Transverse colon (tissue), 4 donors: Measurements from ENCODE around the gene TPCN2. TPM values are rescaled to one million over a fixed set of nuclear protein-coding genes. Genes with fewer than 3 reads are reported as not detected.
A peak's percentile ranks its signal among the peaks of the same experiment; 100 is the strongest.

Experiments used
- DNase-seq: peaks from one replicate; pipeline ENCODE4 v3.0.0-alpha.2; 2019
- H3K27ac ChIP-seq, 4 donors: fragments of 200-600 bp; sonication (generic); 2 replicates each; pipeline ENCODE4 v1.5.1; 2016 to 2018; ENCODE audit warnings: inconsistent platforms in 4 of 4
- H3K27me3 ChIP-seq: fragments of 200-600 bp; sonication (generic); 2 replicates; pipeline ENCODE4 v1.5.1; 2017; ENCODE audit warnings: inconsistent platforms
- H3K36me3 ChIP-seq, 4 donors: fragments of 200-600 bp; sonication (generic); 2 replicates each; pipeline ENCODE4 v1.5.1; 2017 to 2019; ENCODE audit warnings: inconsistent platforms in 4 of 4
- H3K4me1 ChIP-seq, 4 donors: fragments of 200-600 bp; sonication (generic); 2 replicates each; pipeline ENCODE4 v1.5.1; 2017 to 2020; ENCODE audit warnings: inconsistent platforms in 4 of 4
- H3K4me3 ChIP-seq, 4 donors: fragments of 200-600 bp; sonication (generic); 1 replicate in 1 of 4; 2 replicates in 3 of 4; pipeline versions ENCODE4 v1.5.1 to v1.6.1; 2017 to 2019; ENCODE audit warnings: inconsistent platforms in 4 of 4
- H3K9me3 ChIP-seq, 2 donors: fragments of 200-600 bp; sonication (generic); 2 replicates each; pipeline ENCODE4 v1.5.1; 2017 to 2019; ENCODE audit warnings: inconsistent platforms in 2 of 2
- EP300 ChIP-seq: sonication (generic); formaldehyde crosslinking; IDR thresholded peaks from one replicate; pipeline ENCODE4 v1.6.1; 2017; ENCODE audit warnings: antibody characterized with exemption, low read depth
- POLR2A ChIP-seq: fragments of 450-650 bp; IDR thresholded peaks from one replicate; pipeline ENCODE4 v1.6.1; 2016; ENCODE audit warnings: antibody characterized with exemption, mild to moderate bottlenecking, moderate library complexity
- POLR2AphosphoS5 ChIP-seq, 3 donors: sonication (generic); formaldehyde crosslinking; IDR thresholded peaks; one replicate each; pipeline ENCODE4 v1.6.1; 2016; ENCODE audit warnings: antibody characterized with exemption in 3 of 3
- WGBS, 2 donors: methylation state at CpG; one replicate each; pipeline ENCODE4 v1.1.5; 2018; ENCODE audit warnings: low coverage in 1 of 2; 5-methylcytosine and 5-hydroxymethylcytosine counted together
- in situ Hi-C, 4 donors: fragments of 200-750 bp; cut with MboI; loops; one replicate each; pipeline versions ENCODE4 v1.15.0 to v1.15.1; 2017; ENCODE audit warnings: low sequenced_read_pairs in 3 of 4, low pct_ligation_motif_present in 1 of 4, low pct_unique_long_range_greater_than_20kb in 1 of 4
- intact Hi-C: fragments of 100-400 bp; cut with DNase I; formaldehyde crosslinking; loops from one replicate; pipeline ENCODE4 v1.15.1; 2023; ENCODE audit warnings: low total_unique reads
- total RNA-seq, 4 donors: library from RNA; depleted of rRNA; stranded (reverse); fragments of >200 nt; gene quantifications; one replicate each; pipeline ENCODE4 v1.1.0, GENCODE V29; 2016
- TF ChIP-seq, protein P1 (sequence below), 5 experiments: fragments of 200-600 bp in 3 of 5; fragments of 450-650 bp in 2 of 5; sonication (generic) in 3 of 5; IDR thresholded peaks; 1 replicate in 2 of 5; 2 replicates in 3 of 5; pipeline ENCODE4 v1.5.1; 2016 to 2017; ENCODE audit warnings: antibody characterized with exemption in 5 of 5, inconsistent platforms in 3 of 5, mild to moderate bottlenecking in 2 of 5, moderate library complexity in 1 of 5

The TPCN2 gene
- total RNA-seq, 4 donors from 2014 or later: 16.8 to 25.4 (median 20.7) TPM

DNA sequence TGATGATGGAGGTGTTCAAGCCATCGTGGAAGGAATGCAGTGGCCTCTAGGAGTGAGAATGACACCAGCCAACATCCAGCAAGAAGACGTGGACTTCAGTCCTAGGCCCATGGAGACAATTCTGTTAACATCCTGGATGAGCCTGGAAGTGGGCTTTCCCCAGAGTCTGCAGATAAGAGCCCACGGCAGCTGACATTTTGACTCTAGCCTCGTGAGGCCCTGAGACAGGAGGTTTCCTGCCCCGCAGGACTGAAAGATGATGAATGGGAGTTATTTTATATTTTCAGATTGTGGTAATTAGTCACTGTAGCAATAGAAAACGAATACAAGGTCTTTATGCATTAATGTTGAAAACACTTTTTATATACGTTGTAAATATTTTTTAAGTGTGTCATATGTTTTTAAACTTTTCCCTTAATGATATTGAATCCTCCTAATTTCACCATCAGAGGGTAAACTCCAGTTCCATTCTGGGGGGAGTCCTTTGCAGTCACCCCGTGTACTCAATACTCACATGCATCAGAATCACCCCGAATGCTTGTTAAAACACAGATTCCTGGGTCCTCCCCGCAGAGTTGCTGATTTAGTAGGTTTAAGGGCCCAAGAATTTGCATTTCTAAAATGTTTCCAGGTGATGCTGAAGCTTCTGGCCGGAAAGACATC, 570 bp upstream of the TPCN2 start:
- peak overlapping the region; percentile 89 to 94 (median 93) for H3K27ac ChIP-seq
- H3K9me3 ChIP-seq: no peaks in the 10 kb centered on the region
- intact Hi-C loops (loop anchor here (2.0 kb wide), 1 partner anchor 35 kb away; the partner anchor contains the start of gene MRGPRF), in situ Hi-C loops (no loop called here)
- 17 to 29% methylated on average over 3 to 11 of the region's 11 CpGs for WGBS, 2 donors
- H3K36me3 ChIP-seq: no peaks in the 10 kb centered on the region
- H3K27me3 ChIP-seq: no peaks in the 10 kb centered on the region
- peak overlapping the region in 2 of 4 donors; percentile 73 to 86 for H3K4me3 ChIP-seq
- no peak for DNase-seq
- peaks cover 9 to 49% (median 26%) of the 10 kb centered on the region in 4 donors for H3K4me1 ChIP-seq
- no peak for TF ChIP-seq POLR2A
- TF ChIP-seq, protein P1, sequence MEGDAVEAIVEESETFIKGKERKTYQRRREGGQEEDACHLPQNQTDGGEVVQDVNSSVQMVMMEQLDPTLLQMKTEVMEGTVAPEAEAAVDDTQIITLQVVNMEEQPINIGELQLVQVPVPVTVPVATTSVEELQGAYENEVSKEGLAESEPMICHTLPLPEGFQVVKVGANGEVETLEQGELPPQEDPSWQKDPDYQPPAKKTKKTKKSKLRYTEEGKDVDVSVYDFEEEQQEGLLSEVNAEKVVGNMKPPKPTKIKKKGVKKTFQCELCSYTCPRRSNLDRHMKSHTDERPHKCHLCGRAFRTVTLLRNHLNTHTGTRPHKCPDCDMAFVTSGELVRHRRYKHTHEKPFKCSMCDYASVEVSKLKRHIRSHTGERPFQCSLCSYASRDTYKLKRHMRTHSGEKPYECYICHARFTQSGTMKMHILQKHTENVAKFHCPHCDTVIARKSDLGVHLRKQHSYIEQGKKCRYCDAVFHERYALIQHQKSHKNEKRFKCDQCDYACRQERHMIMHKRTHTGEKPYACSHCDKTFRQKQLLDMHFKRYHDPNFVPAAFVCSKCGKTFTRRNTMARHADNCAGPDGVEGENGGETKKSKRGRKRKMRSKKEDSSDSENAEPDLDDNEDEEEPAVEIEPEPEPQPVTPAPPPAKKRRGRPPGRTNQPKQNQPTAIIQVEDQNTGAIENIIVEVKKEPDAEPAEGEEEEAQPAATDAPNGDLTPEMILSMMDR (IDR thresholded peaks at IDR 0.05): no peak
- TF ChIP-seq POLR2AphosphoS5 (IDR thresholded peaks at IDR 0.05): no peak
- no peak for TF ChIP-seq EP300

- TF ChIP-seq POLR2A: no peak
- TF ChIP-seq EP300: no peak
- TF ChIP-seq, protein P1 (IDR thresholded peaks at IDR 0.05): no peak
- no peak for TF ChIP-seq POLR2AphosphoS5 (IDR thresholded peaks at IDR 0.05)
- in situ Hi-C loops: no loop called here
- intact Hi-C loops: loop anchor here (2.0 kb wide), 1 partner anchor 37 kb away; the partner anchor contains the start of gene MRGPRF
- Histone ChIP-seq H3K4me3 (peak overlapping the region; percentile 71 to 94 (median 80)), H3K27me3 (no peaks in the 10 kb centered on the region), H3K4me1 (peaks cover 12 to 47% (median 25%) of the 10 kb centered on the region in 4 donors), H3K9me3 (no peaks in the 10 kb centered on the region), H3K27ac (peak overlapping the region; percentile 89 to 94 (median 93)), H3K36me3 (no peaks in the 10 kb centered on the region)
- DNase-seq: no peak
- WGBS, 2 donors: 1% methylated on average over 14 of the region's 15 CpGs; no CpG with 5 or more reads in 1 of the 2 donors
Observed at GRCh38 chr11:69049490-69049867, 747 bp downstream of the TPCN2 start.

DNA sequence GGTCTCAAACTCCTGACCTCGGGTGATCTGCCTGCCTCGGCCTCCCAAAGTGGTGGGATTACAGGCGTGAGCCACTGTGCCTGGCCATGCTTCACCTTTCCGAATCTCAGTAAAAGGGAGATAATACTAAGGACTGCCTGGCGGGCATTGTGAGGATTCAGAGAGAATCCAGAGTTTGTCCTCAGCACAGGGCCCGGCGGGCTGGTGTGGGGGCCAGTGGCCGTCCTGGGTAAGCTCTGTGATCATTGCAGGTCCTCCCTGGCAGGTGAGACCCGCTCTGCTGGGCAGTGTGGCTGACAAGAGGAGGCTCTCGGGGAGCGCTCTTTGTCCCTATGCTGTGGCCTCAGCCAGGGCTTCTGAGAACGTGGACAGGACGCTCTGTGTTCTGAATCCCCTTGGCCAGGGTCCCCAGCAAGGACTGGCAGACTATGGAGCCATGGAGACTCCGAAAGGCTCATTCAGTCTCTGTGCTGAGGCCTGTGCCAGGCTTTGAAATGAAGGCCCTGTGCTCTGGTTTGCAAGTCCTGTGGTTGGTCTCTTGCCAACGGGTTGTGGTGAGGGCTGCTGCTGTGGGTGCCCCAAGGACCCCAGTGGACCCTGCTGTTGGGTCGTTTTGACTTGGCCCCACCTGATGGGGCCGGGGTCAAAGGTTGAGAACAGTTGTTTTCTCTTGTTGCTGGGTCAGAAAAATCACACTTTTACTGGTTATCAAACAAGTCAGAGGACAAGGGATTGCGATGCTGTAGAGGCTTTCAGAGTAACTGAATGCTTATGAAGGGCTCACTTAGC, 2.1 kb downstream of the TPCN2 start:
- Histone ChIP-seq H3K36me3 (no peaks in the 10 kb centered on the region), H3K27ac (peak overlapping the region; percentile 89 to 94 (median 93)), H3K27me3 (no peaks in the 10 kb centered on the region), H3K9me3 (no peaks in the 10 kb centered on the region), H3K4me3 (no peak overlapping the region), H3K4me1 (peaks cover 24 to 54% (median 35%) of the 10 kb centered on the region in 4 donors)
- TF ChIP-seq, protein P1 (IDR thresholded peaks at IDR 0.05): no peak
- TF ChIP-seq POLR2A: no peak
- TF ChIP-seq POLR2AphosphoS5 (IDR thresholded peaks at IDR 0.05): no peak
- in situ Hi-C loops: no loop called here
- DNase-seq: no peak
- WGBS, 2 donors: 40 to 83% methylated on average over 1 to 17 of the region's 18 CpGs
- intact Hi-C loops: no loop called here
